Measurements from ENCODE around the gene ASAP2.
A peak's percentile ranks its signal among the peaks of the same experiment; 100 is the strongest.

The ASAP2 gene

DNA sequence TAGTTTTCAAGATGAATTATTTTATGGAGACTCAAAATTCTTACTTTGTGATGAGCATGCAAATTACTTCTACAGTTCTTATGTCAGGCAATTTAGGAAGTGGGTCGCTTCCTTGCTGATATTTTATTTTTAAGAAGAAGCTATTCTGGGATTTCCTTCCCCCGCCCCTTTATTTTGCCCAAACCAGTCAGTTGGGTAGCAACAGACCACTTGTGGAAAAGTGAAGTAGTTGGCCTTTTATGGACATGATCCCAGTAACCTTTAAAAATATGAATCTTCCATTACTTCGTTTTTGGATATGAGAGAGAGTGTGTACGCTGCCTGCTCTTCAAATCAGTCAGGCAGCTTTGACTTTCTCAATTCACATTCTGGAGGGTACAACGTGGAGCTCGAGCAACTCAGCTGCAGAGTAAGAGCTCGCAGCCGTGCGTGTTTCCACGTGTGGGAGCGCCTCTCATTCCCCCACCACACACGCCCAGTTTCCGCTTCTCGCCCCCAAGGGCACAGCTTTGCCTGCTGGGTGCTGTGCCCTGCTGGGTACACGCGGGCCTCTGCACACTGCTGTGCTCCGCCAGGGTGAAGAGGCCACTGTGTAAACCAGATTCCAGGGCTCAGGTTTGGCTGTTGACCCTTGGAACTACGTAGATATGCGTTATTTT is 124.1 kb downstream of the ASAP2 start:
- DNase-seq = no peak

DNA sequence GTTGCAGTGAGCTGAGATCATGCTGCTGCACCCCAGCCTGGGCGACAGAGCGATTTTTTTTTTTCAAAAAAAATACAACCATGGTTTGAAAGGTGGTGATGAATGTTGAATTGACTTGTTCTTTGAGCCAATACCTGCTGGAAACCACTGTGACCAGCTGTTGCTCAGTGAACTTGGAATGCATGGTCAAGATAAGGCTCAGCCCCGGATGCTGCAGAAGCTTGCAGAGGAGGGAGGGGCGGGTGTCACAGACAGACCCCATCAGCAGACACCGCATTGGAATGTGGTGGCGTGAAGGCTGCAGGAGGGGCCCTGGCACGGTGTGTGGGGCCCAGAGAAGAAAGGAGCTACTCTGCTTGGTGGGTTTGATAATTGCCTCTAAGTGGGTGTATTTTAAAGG is 125.1 kb downstream of the ASAP2 start:
- peak; percentile 10 for DNase-seq

DNA sequence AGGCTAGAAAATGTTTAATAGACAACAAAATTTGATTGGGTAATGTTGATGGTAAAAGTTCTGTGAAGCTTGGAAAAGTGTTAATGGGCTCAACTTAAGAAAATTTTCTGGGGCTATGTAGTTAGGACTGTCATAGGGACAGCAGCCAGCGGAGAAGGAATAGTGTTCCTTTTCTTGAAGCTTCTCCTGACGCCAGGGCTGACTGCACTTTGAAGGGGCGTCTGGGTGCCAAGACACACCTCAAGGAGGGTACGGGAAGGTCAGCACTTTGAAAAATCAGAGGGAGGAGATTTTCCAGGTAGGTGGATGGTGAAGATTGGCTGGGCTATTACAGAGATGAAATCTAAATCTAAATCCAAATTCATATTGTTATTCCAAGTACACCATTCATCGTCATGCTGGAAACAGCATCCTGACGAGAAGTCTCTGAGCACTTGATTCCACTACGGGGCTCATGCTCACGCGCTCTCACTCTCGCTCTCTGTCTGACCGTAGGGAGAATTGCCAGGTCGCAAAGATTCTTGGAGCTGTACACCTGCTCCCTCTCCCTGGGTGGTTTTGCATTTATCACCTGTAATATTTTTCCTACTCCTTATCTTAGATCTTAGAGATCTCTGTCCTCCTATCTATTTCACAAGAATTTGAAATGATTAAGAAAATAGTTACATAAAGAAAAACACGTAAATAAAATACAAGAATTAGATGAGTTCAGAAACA is 125.7 kb downstream of the ASAP2 start:
- no peak for DNase-seq

DNA sequence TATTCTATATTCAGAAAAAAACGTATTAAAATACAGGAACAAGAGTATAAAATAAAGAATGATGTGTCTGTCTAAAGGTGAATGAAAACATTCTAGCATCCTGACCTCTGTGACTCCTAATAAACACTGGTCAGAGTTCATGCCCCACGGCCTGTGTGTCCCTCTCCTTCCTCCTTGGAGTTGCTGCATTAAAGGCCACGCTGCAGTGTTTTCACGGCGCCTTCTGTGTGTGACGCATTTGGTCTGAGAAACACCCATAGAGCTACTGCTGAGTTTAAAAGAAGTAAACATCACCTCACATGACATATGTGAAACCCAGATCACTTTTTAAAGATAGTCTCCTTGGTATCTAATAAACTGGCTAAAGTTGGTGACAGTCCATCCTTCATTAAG is 126.2 kb downstream of the ASAP2 start:
- DNase-seq = no peak

DNA sequence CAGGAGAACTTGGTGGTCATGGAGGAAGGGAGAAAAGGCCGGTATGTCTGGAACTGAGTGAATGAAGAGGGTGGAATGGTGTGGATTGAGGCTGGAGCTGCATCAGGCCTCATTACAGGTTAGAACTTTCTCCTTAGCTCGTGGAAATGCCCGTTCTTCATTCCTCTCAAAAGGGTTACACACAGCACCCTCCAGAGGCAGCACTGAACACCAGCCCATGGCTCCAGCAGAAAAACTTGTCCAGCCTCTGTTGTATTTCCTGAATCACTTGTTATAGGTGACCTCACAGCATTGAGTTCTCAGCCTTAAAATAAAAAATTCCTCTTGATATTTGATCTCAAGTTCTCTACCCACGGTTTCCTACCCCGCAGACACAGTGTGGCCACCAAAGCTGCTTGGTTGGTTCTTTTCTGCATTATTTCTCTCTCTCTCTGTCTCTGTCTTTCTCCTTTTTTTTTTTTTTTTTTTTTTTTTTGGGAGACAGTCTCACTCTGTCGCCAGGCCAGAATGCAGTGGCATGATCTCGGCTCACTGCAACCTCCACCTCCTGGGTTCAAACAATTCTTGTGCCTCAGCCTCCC is 127.1 kb downstream of the ASAP2 start:
- DNase-seq = peak; percentile 77

DNA sequence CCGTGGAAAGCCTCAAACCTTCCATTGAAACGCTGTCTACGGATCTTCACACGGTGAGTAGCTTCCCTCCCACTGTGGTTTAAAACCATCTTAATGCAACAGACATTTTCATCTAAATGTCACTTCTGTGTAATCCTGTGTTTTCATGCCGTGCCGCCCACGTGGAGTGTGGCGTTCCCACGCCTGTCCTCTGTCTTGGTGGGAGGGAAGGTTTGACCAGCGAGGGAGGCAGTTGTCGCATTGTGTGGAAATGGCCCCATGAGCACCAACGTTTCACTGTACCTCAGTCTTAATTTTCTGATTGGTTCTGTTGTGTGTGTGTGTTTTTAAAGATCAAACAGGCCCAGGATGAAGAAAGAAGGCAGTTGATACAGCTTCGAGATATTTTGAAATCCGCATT is 128.1 kb downstream of the ASAP2 start:
- no peak for DNase-seq

DNA sequence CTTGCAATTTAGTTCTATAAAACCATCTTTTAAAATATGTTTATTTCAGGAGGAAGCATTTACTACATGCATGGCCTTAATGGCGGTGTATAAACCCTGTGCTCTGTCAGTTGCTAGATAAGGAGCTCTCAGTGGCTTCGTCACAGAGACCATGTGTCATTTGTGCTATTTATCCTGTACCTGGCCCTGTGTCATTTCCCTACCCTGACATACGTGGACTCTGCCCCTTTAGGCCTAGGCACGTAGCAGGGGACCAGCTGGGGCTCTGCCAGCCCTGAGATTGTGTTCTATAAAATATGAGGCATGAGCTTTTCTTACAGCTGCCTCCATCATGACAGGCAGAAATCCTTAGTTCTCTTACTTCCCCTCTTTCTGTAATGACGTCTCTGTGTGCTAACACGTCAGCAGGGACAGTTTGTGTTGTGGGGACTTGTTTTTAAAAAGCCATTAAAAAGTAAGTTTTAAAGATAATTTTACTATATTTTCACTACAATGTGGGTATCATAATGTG is 128.8 kb downstream of the ASAP2 start:
- no peak for DNase-seq

DNA sequence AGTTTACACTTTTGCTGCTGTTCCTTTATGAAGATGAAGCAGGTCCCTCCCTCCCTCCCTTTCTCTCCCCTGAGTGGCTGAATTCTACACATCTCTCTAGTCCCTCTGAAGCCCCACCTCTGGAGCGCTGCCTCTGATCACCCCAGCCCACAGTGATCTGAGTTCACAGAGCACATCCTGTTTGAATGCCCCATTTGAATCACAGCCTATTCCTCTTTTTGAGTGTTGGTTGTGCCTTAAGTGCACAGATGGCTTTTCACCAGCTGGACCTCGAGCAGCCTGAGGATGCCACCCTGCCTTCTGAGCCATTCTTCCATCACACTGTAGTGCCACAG is 129.6 kb downstream of the ASAP2 start:
- peak; percentile 25 for DNase-seq

DNA sequence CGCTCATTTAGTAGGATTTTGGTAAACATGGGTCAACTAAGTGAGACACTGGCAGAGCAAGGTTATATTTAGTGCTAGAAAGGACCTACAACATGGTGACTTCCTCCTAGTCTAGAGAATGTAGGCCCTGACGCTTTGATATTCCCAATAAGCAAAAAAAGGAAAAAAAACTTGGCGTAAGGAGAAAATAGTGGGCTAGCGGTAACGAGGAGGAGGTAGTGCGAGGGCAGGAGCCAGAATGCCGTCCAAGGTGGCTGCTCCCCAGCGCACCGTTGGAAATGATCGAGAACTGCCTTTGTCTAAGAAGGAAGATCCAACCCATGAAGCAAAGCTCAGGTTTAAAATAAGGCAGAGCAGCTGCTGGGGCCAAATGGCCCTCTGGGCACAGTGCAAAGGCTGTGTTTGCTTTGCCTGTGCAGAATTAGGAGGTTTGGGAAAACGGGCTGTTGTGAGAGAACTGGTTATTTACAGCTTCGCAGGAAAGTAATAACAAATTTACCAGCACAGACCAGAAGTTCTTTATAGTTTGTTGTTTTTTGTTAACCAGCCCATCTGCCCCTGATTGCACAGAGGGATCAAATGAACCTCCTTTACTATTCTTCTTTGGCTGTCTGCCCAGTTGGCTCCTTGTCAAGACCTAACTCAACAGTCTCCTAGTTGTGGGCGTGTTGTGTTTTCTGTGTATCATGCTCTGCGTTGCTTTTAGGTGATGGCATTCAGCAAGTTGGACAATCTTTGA is 130.1 kb downstream of the ASAP2 start:
- DNase-seq = peak; percentile 84

DNA sequence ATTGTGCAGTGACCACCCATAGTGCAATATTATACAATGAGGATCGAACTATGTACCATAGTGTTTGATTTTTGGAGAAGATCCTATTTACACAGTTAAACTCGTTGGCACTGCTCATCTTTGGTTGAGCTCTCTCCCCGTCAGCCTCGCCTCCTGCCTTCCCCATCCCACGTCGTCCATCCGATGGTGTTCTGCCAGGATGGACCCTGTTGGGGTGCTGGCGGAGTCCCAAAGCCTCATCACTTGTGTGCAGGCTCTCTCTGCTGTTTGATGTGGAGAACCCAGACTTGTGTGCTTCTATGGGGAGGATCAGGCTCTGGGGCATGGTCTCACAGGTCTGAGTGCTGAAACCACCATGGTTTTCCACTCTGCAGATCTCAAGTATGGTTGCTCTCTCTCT is 131.3 kb downstream of the ASAP2 start:
- DNase-seq = no peak

DNA sequence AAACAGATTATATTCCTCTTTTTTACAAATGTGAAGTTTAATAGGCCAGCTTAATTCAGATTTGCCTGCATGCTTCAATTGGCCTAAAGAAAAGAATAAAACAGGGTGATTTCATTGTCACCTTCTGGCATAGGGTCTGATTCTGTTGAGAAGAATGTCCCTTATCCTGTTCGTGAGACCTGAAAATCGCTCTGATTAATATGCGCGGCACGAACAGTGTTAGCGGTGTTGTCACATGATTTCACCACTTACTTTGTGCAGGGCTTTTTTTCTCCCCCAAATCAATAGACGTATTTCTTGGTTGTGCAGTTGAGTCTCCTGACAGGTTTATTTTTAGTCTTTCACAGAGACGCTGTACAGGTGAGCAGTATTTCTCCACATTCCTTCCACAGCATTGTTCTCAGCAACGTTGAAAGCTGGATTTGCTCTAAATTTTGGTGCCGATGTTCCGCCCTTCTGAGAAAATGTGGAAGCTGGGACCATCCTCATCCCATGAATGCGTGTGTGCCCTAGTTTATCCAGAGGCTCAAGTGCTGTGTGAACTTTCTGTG is 134.8 kb downstream of the ASAP2 start:
- no peak for DNase-seq

DNA sequence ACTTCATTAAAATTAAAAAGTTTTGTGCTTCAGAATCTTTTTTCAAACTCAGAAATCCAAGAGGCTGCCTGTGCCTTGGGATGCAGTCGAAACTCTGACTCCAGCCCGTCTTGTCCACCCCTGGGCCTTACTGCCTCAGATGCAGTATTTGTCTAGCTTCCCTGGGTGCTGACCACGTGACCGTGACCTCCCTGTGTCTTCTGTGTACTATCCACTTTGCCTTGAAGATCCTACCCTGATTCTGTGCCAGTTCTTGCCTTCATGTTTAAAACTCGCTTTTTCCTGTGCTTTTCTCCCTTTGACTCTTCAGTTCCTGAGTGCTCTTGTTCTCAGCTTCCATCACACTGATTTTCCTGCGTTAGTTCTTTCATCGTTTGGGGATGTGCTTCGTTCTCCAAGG is 136.0 kb downstream of the ASAP2 start:
- no peak for DNase-seq

DNA sequence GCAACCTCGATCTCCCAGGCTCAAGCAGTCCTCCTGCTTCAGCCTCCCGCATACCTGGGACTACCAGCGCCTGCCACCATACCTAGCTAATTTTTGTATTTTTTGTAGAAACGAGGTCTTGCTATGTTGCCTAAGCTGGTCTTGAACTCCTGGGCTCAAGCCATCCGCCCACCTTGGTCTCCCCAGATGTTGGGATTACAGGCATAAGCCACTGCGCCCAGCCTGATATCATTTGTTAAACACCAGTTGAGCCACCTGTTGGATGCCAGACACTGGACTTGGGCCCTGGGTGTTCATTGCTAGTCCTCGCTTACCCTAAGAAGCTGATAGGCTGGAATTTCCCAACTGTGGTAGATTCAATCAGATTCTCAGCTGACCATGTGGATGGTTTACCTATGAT is 136.9 kb downstream of the ASAP2 start:
- DNase-seq = no peak

DNA sequence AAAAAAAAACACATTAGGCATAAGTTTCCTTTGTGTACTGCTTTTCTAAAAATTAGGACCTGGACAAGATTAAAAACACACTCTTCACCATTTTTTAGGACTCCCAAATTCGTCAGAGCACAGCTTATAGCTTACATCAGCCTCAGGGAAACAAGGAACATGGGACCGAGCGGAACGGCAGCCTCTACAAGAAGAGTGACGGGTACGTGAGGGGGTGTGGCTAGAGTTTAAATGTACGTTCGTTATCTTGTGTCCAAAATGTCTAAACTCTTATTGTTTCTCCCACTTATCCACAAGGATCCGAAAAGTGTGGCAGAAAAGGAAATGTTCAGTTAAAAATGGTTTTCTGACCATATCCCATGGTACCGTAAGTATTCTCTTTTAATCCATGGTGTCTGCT is 137.8 kb downstream of the ASAP2 start:
- DNase-seq = no peak

DNA sequence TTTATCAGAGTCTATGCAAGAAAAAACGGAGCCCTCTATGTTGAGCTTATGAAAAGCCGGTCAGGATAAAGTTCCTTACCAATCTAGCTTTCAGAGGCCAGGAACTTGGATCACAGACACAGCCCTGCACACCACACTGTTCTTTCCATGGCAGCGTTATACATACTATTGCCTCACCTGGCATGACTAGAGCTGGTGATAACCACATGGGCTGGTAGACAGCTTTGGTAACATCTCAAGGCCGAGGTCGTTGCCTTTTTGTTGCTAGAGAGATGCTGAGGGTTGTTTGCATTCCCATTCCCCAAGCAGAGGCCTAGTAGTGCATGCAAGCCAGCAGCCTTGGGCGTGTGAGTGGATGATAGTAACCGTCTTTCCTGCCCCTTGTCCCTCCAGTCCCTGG is 138.7 kb downstream of the ASAP2 start:
- no peak for DNase-seq

DNA sequence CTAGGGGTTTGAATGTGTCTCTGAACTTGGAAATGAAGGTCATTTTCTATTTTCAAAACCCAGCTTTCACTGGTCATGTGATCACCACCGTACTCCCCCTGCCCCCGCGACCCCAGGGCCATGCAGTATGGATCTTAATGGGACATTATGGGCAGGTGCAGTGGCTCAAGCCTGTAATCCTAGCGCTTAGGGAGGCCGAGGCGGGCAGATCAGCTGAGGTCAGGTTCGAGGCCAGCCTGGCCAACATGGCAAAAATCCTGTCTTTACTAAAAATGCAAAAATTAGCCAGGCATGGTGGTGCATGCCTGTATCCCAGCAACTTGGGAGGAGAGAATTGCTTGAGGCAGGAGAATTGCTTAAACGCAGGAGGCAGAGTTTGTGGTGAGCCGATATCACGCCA is 139.4 kb downstream of the ASAP2 start:
- DNase-seq = no peak

DNA sequence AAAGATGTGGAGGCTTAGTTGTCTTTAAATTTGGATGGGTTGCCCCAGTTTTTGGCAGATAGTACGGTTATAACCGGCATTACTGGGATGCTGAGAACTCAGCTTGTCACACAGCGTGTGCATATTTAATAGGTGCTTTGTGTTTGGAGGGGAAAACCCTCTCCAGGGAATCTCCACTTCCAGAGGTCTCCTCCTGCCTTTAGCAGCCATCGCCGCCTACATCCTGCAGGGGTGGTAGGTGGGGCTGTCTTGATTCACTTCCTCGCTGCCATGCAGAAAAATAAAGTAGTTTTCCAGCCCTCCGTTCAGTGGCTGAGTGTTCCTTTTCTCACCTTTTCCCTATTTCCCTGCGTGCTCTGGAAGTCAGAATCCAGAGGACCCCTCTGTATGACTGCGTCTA is 140.3 kb downstream of the ASAP2 start:
- DNase-seq = no peak

DNA sequence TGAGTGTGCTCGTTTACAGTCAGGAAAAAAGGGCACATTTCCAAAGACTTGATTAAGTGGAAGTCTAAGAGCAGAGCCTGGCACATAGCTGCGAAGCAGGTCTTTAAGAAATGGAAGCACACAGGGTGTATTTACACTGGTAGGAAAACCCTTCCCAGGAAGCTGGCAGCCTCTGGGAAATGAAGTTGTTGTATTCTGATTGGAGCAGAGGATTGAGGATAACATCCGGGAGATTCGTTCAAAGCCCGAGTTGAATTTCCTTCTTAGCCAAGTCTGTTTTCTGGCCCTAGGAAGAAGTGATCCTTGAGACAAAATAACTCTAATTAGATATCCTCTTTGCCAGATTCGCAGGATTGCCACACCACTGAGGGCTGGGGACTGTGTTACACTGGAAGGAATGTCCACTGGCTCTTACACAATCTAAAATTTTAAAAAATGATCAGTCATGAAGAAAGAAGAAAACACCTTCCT is 140.8 kb downstream of the ASAP2 start:
- no peak for DNase-seq

DNA sequence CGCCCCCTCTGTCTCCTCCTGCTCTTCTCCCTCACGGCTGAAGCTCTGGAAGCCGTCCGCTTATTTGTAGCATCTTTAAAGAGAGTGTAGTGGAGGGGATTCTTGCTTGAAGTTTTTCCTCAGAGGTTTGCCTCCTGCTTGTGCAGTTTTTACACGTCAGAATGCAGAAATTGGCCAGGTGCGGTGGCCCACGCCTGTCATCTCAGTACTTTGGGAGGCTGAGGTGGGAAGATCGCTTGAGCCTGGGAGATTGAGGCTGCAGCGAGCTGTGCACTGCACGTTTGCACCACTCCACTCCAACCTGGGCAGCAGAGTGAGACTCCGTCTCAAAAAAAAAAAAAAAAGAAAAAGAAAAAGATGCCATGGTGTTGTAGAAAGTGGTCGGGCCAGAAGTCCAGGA is 147.7 kb downstream of the ASAP2 start:
- DNase-seq = no peak

DNA sequence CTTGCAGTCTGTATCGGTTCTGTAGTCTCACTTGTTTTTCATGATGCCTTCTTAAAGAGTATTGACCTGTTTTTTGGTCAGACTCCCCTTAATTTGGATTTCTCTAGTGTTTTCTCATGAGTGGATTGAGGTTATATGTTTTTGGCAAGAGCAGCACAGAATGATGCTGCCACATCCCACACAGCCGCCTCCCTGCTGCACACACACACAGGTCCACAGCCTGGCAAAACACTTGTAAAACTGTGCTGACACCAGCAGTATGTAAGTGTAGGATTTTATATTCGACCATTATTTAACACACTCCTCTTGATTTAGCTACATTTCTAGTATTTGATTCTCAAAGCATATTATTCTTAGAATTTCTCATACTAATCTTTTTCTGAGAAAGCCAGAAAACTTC is 148.7 kb downstream of the ASAP2 start:
- no peak for DNase-seq

DNA sequence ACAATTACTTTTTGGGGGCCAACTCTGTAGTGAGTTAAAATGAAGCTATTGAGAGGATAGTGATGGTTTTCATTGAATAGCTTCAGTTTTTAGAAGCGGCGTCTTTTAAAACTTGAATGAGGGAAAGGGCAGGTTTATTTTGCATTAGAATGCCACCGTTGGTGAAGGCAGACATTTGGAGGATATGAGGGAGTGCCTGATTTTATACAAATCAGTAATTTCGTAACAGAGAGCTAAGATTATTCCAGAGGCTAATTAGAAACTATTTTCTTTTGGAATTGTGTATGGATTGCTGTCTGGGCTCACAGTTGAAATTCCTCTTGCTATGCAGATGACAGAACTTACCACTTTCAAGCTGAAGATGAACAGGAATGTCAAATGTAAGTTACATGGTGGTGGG is 149.1 kb downstream of the ASAP2 start:
- DNase-seq = no peak

DNA sequence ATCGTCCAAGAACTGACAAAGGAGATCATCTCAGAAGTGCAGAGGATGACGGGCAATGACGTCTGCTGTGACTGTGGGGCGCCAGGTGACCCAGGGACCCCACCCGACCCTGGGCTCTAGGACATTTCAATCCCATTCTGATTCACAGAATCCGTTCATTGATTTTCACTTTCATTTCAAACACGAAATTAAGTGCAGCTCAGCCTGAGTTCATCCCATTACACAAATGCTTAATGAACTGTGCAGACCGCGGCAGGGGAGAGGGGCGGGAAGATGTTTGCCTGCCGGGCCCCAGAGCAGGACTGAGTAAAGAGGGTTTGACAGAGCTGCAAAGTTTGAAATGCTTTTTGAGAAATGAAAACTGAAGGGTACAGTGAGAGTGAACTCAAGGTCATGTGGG is 149.6 kb downstream of the ASAP2 start:
- DNase-seq = no peak

DNA sequence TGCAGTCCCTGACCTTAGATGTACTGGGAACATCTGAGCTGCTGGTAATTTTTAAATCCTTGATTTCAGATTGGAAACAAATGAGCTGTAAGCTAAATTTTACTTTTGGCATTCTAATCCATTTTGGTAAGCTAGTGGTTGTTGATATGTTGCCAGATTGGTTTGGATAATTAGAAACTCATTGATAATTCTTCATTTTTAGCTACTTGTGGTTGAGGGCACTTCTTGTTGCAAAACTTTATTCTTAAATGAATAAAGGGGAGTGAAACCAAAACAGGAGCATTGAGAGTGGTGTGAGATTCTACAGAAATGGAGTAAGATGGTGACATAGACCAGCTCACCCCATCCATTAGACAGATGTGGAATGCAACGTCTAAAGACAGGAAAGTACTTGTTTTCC is 152.2 kb downstream of the ASAP2 start:
- no peak for DNase-seq

All from EL (cell line).